ENCODE measurements around the gene RPS6KA4.
A peak's percentile ranks its signal among the peaks of the same experiment; 100 is the strongest.
"Not testable (repeated sequence)": the region's sequence is repeated elsewhere in the genome, so short reads cannot be mapped to it uniquely, and the experiment has no call there.

RPS6KA4 gene

DNA sequence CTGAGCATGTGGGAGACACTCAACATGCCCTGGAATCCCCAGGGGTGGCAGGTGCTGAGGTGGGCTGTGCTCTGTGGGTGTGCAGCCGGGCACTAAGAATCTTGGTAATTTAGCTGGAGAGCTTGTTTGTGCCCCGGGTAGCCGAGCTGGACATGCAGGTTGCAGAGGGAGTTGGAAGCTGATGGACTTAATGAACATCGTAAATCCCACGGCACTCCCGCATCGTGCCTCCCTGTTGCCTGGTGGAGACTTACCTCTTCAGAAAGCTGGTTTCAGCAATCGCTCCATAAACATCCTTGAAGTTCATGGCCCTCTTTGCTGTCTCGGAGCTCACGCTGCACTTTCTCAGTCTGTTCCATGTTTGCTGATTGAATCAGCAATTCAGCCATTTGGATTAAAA is 29.9 kb downstream of the RPS6KA4 start:
- DNase-seq (ENCODE audit: low read depth) = no peak

DNA sequence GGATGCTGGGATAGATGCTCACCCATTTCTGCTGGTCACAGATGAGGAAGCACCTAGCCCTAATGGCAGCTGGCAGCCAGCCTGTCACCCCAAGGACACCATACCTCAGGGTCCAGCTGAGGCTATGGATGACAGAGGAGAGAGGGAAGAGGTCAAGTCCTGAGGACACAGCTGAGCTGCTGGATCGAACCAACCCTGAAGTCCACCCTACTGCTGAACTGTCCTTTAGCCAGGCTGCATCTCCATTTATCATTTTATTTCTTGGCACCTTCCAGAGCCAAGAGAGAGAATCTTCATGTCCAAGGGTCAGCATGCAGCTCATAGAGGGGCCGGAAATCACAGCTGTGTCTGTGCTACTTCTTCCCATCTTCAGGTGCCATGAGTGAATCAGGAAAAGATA is 30.9 kb downstream of the RPS6KA4 start:
- no peak for DNase-seq (ENCODE audit: low read depth)

DNA sequence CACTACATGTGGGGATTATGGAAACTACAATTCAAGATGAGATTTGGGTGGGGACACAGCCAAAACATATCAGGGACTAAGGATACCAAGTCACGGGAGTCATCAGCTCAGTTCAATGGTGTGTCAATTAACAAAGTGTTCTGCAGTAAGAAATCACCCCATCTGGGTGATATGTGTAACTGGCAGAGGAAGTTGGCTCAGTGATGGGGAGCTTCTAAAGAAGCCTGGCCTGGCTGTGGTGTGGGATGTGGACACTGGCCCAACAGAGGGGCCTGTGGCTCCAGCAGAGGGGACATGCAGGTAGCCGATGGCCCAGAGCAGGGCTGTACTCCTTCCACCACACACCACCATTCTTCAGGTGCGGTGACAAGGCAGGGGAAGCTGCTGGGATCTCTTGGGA is 31.6 kb downstream of the RPS6KA4 start:
- no peak for DNase-seq (ENCODE audit: low read depth)

DNA sequence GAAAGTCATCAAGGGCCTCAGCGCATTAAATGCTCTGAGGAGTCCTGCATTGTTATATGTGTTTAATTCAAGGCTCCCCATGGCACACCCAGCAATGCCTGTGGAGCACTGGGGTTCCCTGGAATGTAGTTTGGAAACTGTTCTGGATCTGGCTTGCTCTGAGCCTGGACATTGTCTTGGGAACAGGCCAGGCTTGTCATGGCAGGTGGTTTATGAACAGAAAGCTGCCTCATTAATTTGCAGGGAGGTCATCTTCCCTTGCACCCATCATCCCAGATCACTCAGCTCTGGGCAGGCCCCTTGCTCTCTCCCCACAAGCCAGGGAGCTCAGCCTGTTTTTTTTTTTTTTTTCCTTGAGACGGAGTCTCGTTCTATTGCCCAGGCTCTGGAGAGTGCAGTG is 32.9 kb downstream of the RPS6KA4 start:
- peak; percentile 62 for DNase-seq (ENCODE audit: low read depth)

DNA sequence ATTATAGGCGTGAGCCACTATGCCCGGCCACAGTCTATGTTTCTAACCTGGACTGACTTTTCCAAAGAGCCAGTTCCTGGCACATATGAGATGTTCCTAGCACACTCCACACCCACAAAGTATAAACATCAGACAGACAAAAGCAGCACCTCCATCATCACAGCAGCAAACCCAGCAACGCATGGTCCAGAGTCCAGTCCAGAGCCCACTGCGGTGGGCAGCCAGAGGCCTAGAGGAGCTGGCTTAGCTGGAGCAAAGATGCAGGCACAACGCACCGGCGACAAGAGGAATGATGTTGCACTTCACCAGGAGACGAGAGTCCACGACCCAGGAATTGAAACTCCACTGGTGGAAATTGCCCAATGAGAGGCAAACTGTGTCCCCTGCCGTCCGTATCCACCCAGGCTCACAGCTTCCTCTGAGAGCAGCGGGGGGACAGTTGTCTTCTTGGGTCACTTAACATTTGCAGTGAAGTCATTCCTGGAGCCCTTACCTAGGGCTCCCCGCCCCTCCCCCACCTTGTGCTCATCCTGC is 36.6 kb downstream of the RPS6KA4 start:
- DNase-seq (ENCODE audit: low read depth) = no peak

DNA sequence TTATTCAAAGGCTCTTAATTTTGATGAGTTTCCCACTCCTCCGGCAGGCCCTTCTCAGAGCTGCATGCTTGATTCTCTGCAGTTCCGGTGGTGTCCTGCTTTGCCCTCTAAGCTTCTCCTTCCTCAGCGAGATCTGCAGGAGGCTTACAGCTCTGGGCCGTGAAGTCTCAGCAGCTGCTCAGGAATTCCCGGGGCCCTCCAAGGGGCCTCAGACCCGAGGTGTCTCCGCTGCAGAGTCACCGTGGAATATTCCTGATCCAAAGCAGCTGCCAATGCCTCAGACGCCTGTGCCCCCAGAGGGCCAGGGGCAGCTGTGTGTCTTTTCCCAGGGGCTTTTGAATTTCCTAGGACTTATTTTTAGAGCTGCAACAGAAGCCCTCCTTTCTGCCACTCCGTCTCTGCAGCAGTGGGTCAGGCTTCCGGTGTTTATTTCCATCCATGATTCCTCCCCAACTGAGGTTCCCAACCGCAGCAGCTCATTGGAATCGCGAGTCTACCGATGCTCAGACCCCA is 37.2 kb downstream of the RPS6KA4 start:
- DNase-seq (ENCODE audit: low read depth) = peak; percentile 21

DNA sequence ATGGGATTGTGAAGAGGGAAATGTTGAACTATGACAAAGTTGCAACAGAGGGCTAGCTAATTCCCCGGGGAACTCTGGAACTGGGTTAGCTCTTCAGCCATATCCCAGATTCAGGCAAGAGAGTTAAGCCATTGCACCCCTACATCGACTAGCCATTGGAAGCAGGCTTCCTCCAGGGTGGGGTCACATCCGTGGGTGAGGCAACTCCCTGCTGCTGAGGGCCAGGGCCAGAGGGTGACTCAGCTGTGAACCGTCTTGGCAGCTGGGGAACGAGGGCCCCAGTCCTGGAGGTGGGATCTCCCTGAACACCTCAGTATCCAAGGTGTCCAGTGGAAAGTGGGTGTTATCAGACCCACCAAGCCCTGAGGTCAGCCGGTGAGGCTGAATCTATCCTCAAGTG is 41.1 kb downstream of the RPS6KA4 start:
- DNase-seq (ENCODE audit: low read depth) = no peak

DNA sequence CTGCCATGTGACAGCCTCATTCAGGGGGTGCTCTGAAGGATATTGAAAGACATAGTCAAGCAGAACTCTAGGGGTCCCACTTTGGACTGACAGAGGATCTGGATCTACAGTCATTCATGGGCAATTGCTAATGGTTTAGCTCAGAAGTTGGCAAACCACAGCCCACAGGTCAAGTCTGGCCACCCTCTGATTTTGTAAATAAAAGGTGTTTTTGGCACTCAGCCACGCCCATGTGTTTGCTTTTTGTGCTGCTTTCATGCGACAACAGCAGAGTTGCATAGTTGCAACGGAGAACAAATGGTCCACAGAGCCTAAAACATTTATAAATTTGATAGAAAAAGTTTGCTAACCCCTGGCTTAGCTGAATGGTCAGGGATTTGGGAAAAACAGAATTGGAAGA is 41.7 kb downstream of the RPS6KA4 start:
- DNase-seq (ENCODE audit: low read depth) = no peak

DNA sequence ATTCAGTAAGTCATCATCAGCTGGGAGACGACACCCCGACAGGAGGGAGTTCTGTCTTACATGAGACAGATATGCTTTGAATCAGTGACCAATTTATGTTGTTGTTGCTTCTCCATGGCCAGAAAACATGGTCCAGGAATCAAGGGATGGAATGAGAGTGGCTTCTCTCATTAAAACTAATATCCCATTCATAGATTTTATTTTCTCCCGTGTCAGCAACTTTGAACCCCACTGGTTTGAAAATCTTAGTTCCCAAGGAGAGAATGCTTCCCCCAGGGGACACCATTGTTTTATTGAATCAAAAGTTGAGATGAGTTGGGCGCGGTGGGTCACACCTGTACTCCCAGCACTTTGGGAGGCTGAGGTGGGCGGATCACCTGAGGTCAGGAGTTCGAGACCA is 42.8 kb downstream of the RPS6KA4 start:
- DNase-seq (ENCODE audit: low read depth) = no peak

DNA sequence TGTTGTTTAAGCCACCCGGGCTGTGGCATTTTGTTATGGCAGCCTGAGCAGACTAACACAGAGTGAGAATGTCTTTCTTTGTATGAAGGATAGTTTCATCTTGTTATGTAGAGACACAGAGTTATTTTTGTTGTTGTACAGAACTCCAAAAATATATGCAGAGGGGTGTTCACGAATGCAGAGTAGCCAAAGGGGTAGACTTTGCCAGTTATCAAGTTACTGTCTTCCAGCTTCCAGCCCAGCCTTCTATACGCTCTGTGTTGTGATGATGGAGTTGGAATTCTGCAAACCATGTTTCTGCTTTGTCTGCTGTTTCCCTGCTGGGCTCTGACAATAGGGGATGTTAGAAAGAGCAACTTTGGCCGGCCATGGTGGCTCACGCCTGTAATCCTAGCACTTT is 44.1 kb downstream of the RPS6KA4 start:
- no peak for DNase-seq (ENCODE audit: low read depth)

DNA sequence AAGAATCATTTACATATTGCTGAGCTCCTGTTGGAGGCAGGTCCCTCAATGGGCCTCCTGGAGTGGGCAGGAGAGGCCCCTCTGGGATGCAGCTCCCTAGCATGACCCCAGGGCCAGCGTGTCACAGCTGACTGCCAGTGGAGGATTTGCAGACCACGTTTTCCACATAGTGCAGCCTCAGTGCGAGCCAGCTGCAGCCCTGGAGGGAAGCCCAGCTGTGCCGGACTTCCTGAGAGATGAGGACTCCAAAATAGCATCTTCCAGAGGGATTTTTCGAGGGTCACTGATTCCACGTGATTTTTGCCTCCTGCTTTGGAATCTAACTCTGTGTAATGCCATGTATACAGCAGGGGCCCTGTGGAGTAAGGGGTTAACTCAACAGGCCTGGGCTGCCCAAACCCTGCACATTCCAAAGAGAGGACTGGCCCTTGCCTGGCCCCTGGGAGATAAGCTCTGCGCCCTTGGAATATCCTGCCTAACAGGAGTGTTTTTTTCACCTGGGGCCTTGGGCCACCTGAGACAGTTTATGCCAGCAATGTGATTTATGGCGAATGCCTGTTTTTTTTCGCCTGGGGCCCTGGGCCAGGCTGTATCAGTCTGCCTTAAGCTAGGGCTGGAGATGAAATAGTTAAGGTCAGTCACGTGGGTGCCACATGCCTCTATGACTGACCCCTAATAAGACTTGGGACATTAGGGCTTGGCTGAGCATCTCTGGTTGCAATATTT is 47.4 kb downstream of the RPS6KA4 start:
- no peak for DNase-seq (ENCODE audit: low read depth)

DNA sequence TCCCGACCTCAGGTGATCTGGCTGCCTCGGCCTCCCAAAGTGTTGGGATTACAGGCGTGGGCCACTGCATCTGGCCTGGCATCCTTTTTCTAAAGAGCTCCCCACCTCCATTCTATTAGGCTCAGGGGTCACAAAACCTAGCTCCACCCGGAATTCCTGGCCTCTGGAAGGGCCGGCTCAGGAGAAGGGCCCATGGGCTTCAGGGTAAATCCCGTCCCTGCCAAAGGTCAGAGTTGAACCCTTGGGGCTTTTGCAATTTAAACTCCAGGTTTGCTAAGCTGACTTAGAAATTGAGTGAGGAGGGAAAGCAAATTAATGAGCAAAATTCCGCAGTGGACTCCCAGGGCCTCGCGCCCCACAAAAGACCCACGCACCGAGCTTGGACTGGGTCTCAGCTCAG is 48.3 kb downstream of the RPS6KA4 start:
- no peak for DNase-seq (ENCODE audit: low read depth)

DNA sequence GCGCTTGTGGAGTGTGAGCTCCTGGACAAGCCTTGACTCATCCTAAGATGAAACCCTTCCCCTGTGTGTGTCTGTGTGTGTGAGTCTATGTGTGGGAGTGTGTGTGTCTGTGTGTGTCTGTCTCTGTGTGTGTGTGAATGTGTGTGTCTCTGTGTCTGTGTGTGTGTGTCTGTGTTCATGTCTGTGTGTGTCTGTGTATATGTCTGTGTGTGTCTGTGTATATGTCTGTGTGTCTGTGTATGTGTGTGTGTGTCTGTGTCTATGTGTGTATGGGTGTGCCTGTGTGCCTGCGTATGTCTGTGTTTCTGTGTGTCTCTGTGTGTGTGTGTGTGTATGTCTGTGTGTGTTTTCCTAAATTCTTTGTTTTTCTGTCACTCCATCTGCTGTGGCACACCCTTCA is 48.7 kb downstream of the RPS6KA4 start:
- no peak for DNase-seq (ENCODE audit: low read depth)

DNA sequence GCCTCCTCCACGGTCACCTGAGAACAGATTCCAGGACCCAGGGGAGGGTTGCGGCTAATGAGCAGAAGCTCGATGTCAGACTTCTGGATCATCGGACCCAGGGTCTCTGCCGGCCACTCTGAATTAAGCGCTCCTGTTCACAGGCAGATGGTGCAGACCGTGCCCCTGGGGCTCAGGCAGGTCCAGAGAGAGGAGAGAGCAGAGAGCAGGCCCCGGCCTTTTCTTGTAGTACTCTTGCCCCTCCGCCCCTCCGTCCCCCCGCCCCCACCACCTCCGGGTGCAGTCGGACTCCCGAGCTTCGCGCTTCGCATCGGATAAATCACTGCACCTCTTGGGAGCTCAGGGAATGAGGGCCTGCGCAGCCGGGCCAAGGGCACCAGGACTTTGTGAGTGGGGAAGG is 50.3 kb downstream of the RPS6KA4 start:
- no peak for DNase-seq (ENCODE audit: low read depth)

DNA sequence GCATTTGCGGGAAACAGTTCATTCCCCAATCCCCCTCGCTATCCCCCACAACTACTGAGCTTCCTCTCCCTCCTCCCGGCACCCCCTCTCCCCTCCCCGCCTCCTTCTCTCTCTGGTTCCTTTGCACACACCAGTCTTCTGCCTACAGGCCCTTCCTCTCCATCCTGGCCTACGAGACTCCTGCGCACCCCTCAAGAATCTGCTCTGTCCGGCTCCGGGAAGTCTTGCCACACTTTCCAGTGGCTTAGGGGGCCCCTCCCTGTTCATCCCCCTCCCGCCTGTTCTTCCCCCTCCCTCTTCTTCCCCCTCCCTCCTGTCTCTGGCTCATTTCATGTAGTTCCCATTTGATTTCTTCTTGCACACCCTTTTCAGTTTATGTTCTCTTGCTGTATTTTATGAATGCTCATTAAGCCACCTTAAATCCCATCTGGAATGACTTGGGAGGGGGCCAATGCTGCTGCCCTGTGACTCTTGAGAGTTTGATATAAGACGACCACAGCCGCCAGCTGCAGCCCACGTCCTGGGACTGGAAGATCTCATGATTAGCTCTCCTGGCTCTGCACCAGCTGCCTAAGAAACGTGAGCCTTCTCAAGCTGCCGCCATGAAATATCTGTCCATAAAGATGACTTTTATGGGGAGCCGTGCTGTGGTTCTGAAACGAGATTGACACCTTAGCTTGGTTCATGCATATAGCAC is 50.9 kb downstream of the RPS6KA4 start:
- peak; percentile 61 for DNase-seq (ENCODE audit: low read depth)

DNA sequence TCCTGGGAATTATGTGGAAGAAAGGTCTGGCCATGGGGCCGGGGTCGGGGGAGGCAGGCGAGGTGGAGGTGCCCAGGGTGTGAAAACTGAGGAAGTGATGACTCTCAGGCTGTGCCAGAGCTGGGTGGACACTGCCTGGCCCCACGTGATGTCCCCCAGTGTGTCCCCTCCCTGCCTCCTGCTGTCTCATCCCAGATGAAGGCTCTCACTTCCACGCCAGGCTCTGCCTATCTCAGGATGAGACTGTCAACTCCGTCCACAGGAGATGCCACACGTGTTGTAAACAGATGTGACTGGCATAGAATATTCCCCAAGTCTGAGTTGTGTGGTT is 51.4 kb downstream of the RPS6KA4 start:
- DNase-seq (ENCODE audit: low read depth) = no peak

DNA sequence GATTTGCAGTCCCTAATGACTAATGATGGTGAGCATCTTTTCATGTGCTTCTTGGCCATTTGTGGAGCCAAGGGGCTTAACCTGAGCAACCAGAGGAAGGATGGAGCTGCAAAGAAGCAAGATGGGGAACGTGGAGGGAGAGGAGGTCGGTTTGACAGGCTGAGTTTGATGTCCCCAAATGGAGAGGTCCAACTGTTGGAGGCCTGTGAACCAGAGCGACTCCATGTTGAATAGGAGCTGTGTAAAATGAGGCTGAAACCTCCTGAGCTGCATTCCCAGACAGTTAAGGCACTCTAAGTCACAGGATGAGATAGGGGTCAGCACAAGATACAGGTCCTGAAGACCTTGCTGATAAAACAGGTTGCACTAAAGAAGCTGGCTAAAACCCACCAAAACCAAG is 54.5 kb downstream of the RPS6KA4 start:
- DNase-seq (ENCODE audit: low read depth) = no peak

DNA sequence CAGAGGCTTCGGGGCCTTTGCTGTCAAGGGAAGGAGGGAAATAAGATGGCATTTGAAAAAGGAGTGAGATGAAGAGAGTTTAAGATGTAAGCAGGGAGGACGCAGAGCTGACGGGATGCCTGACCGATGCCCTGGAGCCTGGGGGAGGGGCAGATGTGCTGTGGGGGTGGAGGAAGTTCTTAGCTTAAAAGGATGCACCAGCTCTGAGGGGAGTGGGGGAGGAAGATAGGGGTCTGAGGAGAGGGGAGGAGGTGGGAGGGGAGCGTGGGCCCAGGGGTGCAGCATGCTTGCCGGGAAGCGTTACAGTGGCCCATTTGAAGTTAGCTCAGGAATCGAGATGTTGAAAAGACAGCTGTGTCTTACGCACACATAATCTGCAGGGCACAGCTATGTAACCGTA is 56.3 kb downstream of the RPS6KA4 start:
- DNase-seq (ENCODE audit: low read depth) = no peak

DNA sequence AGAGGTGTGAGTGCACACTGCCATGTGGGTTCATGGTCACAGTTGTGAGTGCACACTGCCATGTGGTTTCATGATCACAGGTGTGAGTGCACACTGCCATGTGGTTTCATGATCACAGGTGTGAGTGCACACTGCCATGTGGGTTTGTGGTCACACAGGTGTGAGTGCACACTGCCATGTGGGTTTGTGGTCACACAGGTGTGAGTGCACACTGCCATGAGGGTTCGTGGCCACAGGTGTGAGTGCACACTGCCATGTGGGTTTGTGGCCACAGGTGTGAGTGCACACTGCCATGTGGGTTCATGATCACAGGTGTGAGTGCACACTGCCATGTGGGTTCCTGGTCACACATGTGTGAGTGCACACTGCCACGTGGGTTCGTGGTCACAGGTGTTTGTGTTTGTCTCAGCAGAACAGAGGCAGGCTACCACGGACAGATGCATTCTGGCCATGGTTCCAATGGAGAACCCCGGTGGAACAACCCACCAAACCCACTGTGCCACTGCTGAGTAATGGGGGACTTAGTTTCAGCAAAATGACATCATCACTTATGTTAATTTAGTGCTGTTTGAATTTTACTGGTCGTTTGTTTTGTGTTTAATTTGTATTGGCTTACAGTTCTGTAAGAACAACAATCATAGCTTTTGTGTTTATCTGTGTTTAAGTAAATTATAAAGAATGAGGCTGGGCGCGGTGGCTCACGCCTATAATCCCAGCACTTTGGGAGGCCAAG is 57.2 kb downstream of the RPS6KA4 start:
- DNase-seq (ENCODE audit: low read depth) = no peak

DNA sequence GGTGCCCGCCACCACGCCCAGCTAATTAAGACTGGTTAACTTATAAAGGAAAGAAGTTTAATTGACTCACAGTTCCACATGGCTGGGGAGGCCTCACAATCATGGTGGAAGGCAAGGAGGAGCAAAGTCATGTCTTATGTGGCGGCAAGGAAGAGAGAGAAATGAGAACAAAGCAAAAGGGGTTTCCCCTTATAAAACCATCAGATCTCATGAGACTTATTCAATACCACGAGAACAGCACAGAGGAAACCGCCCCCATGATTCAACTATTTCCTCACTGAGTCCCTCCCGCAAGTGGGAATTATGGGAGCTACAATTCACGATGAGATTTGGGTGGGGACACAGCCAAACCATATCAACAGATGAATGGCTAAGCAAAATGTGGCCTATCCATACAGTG is 59.3 kb downstream of the RPS6KA4 start:
- not testable (repeated sequence) for DNase-seq (ENCODE audit: low read depth)

DNA sequence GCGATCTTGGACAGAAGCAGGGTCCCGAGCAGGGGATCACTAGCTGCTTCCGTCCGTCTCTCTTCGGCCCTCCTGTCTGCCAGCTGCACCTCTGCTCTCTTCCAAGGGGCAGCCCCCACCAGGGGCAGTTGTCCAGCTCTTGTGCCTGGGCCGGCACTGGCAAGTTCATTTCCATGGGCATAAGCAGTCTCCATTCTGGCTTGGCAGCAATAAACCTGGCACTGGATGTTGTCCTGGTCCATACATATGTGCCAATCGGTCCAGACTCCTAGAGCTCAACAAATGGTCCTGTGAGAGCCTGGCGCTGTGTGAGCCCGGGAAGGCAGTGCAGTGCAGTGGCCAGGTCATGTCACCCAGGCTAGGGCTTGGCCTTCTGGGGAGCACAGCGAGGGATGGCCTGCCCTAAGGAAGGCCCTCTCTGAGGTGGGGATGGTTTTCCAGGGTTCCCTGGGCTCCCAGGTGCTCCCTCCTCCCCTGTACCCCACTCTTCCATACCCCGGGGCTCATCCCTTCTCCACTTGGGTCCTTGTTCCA is 60.4 kb downstream of the RPS6KA4 start:
- DNase-seq (ENCODE audit: low read depth) = no peak

DNA sequence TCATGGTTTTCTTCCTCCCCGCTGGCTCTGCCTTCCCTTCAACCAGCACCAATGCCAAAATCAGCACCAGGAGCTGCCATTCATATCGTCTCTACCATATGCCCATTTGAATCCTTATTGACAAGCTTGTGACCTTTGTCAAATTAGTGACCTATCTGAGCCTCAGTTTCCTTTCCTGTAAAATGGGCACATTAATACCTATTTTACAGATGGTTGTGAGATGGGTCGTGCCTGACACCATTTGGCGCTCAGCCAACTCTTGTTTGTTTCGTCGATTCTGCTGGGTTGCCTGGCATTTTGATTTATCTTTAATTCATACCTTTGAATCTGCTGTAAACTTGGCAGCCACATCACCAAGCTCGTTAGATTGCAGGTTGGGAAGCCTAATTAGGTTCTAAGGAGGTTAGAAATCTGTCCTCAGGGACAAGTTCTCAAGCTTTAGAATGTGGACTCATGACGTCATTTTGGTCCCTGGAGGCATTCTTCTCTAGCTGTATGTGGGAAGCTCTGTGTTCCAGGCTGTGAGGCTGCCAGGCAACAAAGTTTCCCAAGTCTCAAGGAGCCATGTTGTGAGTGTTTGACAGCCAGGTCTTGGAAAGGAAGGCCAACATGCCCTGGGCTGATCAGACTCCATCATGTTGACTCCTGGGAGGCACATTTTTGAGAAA is 61.0 kb downstream of the RPS6KA4 start:
- DNase-seq (ENCODE audit: low read depth) = no peak
